Fibroblast of lung (primary cell): Measurements from ENCODE around the gene RASA2. TPM values are rescaled to one million over a fixed set of nuclear protein-coding genes. Genes with fewer than 3 reads are reported as not detected.
"Not testable (repeated sequence)": the region's sequence is repeated elsewhere in the genome, so short reads cannot be mapped to it uniquely, and the experiment has no call there.

Source experiments
- DNase-seq, 2 donors: peaks; one replicate each; pipeline versions ENCODE4 v3.0.0 to v3.0.0-alpha.2; 2010; ENCODE audit warnings: low read depth in 2 of 2
- H2AFZ ChIP-seq: 2 replicates; pipeline ENCODE4 v1.5.1; 2012; ENCODE audit warnings: low read length, control low read depth, inconsistent platforms
- H3K27ac ChIP-seq: 2 replicates; pipeline ENCODE4 v1.5.1; 2011; ENCODE audit warnings: low read length, control low read depth; ENCODE audit not compliant: insufficient read depth
- H3K27me3 ChIP-seq: 2 replicates; pipeline ENCODE4 v1.5.1; 2011; ENCODE audit warnings: mild to moderate bottlenecking, low read length; ENCODE audit not compliant: control insufficient read depth, insufficient read depth
- H3K36me3 ChIP-seq: 2 replicates; pipeline ENCODE4 v1.5.1; 2011; ENCODE audit warnings: low read length; ENCODE audit not compliant: control insufficient read depth, insufficient read depth
- H3K4me1 ChIP-seq: 2 replicates; pipeline ENCODE4 v1.5.1; 2011; ENCODE audit warnings: low read length; ENCODE audit not compliant: control insufficient read depth, insufficient read depth; ENCODE audit errors: extremely low read depth
- H3K4me2 ChIP-seq: 2 replicates; pipeline ENCODE4 v1.5.1; 2011; ENCODE audit warnings: low read length, control low read depth; ENCODE audit not compliant: insufficient read depth; ENCODE audit errors: extremely low read depth
- H3K4me3 ChIP-seq, 4 experiments: fragments of 200-600 bp in 1 of 4; sonication (generic) in 1 of 4; replicated peaks in 1 of 4; 2 replicates each; pipeline ENCODE4 v1.5.1; 2011 to 2016; ENCODE audit warnings: low read length in 4 of 4, low read depth in 3 of 4, mild to moderate bottlenecking in 3 of 4, control low read depth in 2 of 4, inconsistent platforms in 1 of 4, mixed read lengths in 1 of 4; ENCODE audit not compliant: insufficient read depth in 1 of 4; ENCODE audit errors: control extremely low read depth in 1 of 4
- H3K79me2 ChIP-seq: 2 replicates; pipeline ENCODE4 v1.5.1; 2012; ENCODE audit warnings: mild to moderate bottlenecking, low read length, inconsistent platforms; ENCODE audit not compliant: control insufficient read depth, insufficient read depth
- H3K9ac ChIP-seq: 2 replicates; pipeline ENCODE4 v1.5.1; 2011; ENCODE audit warnings: mild to moderate bottlenecking, low read length, control low read depth; ENCODE audit not compliant: insufficient read depth
- H3K9me3 ChIP-seq: 2 replicates; pipeline ENCODE4 v1.5.1; 2012; ENCODE audit warnings: low read depth, low read length; ENCODE audit not compliant: control insufficient read depth, insufficient read depth
- H4K20me1 ChIP-seq: 2 replicates; pipeline ENCODE4 v1.5.1; 2011; ENCODE audit warnings: low read length; ENCODE audit not compliant: control insufficient read depth, insufficient read depth; ENCODE audit errors: extremely low read depth
- EZH2 ChIP-seq: IDR thresholded peaks from 2 replicates; pipeline ENCODE4 v1.5.1; 2012; ENCODE audit warnings: low read length, control low read depth, mild to moderate bottlenecking; ENCODE audit errors: missing control alignments
- polyA plus RNA-seq, 2 donors: library from polyadenylated mRNA; depleted of rRNA in 1 of 2; stranded (reverse) in 1 of 2; unstranded in 1 of 2; fragments of >200 nt; gene quantifications; 2 replicates each; pipeline ENCODE4 v1.2.1, GENCODE V29; 2011 to 2012; ENCODE audit warnings: missing spikeins in 1 of 2
- total RNA-seq: library from RNA; depleted of rRNA; stranded (reverse); fragments of >200 nt; gene quantifications from 2 replicates; pipeline ENCODE4 v1.2.1, GENCODE V29; 2014
- TF ChIP-seq, protein P1 (sequence below), 2 donors: IDR thresholded peaks in 1 of 2; conservative IDR thresholded peaks in 1 of 2; 1 replicate in 1 of 2; 2 replicates in 1 of 2; pipeline ENCODE4 v1.5.1; 2011 to 2012; ENCODE audit warnings: low read length in 2 of 2, control low read depth in 1 of 2, inconsistent platforms in 1 of 2, low read depth in 1 of 2, mild to moderate bottlenecking in 1 of 2

The RASA2 gene
- total and polyA plus RNA-seq, 2 donors (not counting 1 experiment from before 2014, with no cell fraction given) = 10.0 to 11.4 TPM

DNA sequence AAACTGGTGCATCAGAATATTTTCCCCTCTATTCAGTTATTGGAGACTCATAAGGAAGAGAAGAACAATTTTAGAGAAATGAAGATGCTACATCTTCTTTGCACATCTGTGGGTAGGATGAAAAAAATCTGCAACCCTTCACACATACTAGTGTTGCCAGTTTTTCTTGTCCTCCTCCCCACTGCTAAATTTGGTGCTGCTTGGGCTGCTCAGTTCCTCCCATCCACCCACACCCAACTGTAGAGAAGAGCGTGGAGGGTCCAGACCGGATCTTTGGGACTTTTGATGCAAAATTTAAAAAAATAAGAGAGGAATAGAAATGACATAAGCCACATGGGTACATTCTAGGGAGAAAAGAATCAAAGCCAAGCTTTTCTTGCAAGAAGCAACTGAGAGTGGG lies 8.7 kb upstream of the RASA2 start:
- Histone ChIP-seq H3K36me3 (no peaks in the 10 kb centered on the region), H3K9me3 (no peaks in the 10 kb centered on the region), H3K4me2 (no peak overlapping the region), H3K79me2 (no peaks in the 10 kb centered on the region), H3K27ac (no peak overlapping the region), H4K20me1 (no peaks in the 10 kb centered on the region), H2AFZ (no peak overlapping the region), H3K4me3 (no peak overlapping the region), H3K9ac (no peak overlapping the region), H3K4me1 (no peaks in the 10 kb centered on the region), H3K27me3 (no peaks in the 10 kb centered on the region)
- TF ChIP-seq, protein P1, sequence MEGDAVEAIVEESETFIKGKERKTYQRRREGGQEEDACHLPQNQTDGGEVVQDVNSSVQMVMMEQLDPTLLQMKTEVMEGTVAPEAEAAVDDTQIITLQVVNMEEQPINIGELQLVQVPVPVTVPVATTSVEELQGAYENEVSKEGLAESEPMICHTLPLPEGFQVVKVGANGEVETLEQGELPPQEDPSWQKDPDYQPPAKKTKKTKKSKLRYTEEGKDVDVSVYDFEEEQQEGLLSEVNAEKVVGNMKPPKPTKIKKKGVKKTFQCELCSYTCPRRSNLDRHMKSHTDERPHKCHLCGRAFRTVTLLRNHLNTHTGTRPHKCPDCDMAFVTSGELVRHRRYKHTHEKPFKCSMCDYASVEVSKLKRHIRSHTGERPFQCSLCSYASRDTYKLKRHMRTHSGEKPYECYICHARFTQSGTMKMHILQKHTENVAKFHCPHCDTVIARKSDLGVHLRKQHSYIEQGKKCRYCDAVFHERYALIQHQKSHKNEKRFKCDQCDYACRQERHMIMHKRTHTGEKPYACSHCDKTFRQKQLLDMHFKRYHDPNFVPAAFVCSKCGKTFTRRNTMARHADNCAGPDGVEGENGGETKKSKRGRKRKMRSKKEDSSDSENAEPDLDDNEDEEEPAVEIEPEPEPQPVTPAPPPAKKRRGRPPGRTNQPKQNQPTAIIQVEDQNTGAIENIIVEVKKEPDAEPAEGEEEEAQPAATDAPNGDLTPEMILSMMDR (conservative IDR thresholded peaks at IDR 0.05 in 1 of 2, IDR thresholded peaks at IDR 0.05 in 1 of 2; ENCODE audit: low read depth in 1 of 2, low read length in 2 of 2) = no peak
- TF ChIP-seq EZH2 = no peak
- no peak for DNase-seq

DNA sequence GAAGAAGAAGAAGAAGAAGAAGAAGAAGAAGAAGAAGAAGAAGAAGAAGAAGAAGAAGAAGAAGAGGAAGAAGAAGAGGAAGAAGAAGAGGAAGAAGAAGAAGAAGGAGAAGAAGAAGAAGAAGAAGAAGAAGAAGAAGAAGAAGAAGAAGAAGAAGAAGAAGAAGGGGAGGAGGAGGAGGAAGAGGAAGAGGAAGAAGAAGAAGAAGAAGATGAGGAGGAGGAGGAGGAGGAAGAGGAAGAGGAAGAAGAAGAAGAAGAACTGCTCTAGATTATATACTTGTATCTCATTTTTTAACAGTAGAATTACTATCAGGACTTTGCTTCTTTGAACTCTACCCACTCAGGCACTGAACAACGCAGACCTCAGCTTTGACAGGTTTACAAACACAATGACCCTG lies 8.0 kb upstream of the RASA2 start:
- not testable (repeated sequence) for H3K27me3 ChIP-seq, H3K4me1 ChIP-seq, H4K20me1 ChIP-seq, H2AFZ ChIP-seq, H3K9ac ChIP-seq, H3K4me2 ChIP-seq, H3K9me3 ChIP-seq, DNase-seq, H3K79me2 ChIP-seq, H3K36me3 ChIP-seq, H3K4me3 ChIP-seq, H3K27ac ChIP-seq

DNA sequence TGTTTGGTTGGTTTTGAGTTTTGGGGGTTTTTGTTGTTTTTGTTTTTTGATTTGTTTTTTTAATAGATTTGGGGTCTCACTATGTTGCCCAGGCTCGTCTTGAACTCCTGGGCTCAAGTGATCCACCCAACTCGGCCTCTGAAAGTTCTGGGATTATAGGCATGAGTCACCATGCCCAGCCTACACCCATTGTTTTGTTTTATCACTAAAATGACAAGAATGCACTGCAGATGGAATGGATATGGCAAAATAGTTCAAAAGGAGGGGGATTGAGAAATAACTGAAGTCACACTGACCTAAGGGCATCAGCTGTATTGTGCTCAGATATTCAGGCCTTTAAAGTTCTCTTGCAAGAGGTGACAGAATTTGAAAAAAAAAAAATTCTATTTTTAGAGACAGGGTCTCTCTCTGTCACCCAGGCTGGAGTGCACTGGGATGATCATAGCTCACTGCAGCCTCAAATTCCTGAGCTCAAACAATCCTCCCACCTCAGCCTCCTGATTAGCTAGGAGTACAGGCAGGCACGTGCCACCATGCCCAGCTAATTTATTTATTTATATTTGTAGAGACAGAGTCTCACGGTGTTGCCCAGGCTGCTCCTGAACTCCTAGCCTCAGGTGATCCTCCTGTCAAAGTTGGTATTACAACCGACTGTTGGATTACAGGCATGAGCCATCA lies 4.4 kb upstream of the RASA2 start:
- DNase-seq = peak; percentile 76 to 80
- H2AFZ ChIP-seq = no peak overlapping the region
- H3K27me3 ChIP-seq = no peaks in the 10 kb centered on the region
- no peaks in the 10 kb centered on the region for H3K36me3 ChIP-seq
- H4K20me1 ChIP-seq = no peaks in the 10 kb centered on the region
- no peak overlapping the region for H3K27ac ChIP-seq
- H3K9ac ChIP-seq = no peak overlapping the region
- H3K79me2 ChIP-seq = no peaks in the 10 kb centered on the region
- TF ChIP-seq EZH2 = no peak
- TF ChIP-seq, protein P1 (conservative IDR thresholded peaks at IDR 0.05 in 1 of 2, IDR thresholded peaks at IDR 0.05 in 1 of 2; ENCODE audit: low read depth in 1 of 2, low read length in 2 of 2) = no peak
- no peak overlapping the region for H3K4me2 ChIP-seq
- H3K4me1 ChIP-seq = peaks cover 4% of the 10 kb centered on the region
- H3K4me3 ChIP-seq = no peak overlapping the region
- H3K9me3 ChIP-seq = no peaks in the 10 kb centered on the region
